ENCODE data around the gene ARL15. TPM values are rescaled to one million over a fixed set of nuclear protein-coding genes. Genes with fewer than 3 reads are reported as not detected.

ARL15 gene
- total and polyA plus RNA-seq, 2 of the 8 experiments (the other 6 are each of a cell fraction or from before 2014, with no cell fraction given): 9.9 to 21.2 TPM

- WGBS, 2 experiments (ENCODE audit: extremely low coverage in 1 of 2, insufficient coverage in 1 of 2, insufficient read length in 1 of 2, insufficient replicate concordance in 2 of 2, low coverage in 1 of 2, low lambda C conversion rate in 2 of 2, missing lambda C conversion rate in 1 of 2): 96% methylated on average over 6 of the region's 6 CpGs; no CpG with 5 or more reads in 1 of the 2 experiments
- Histone ChIP-seq H2BK20ac (ENCODE audit: low read length) (no peak overlapping the region), H3K18ac (ENCODE audit: extremely low read depth, low read length) (no peak overlapping the region), H3K14ac (ENCODE audit: insufficient read length) (no peak overlapping the region), H4K91ac (replicated peaks; ENCODE audit: insufficient read length, low read length) (no peak overlapping the region), H4K8ac (ENCODE audit: extremely low read depth, insufficient read depth, low read length) (no peak overlapping the region), H4K20me1 (replicated peaks in 1 of 2; ENCODE audit: control insufficient read depth in 1 of 2, insufficient read depth in 2 of 2, low read length in 2 of 2) (no peaks in the 10 kb centered on the region), H3K27me3 (replicated peaks in 1 of 4; ENCODE audit: control insufficient read depth in 3 of 4, extremely low read depth in 1 of 4, insufficient read depth in 3 of 4, low read length in 3 of 4) (no peaks in the 10 kb centered on the region), H2AK5ac (ENCODE audit: low read depth, low read length) (no peak overlapping the region), H3K4ac (replicated peaks; ENCODE audit: insufficient read length, low read depth, low read length) (no peak overlapping the region), H3K79me2 (ENCODE audit: control insufficient read depth in 1 of 2, insufficient read depth in 2 of 2, low read length in 2 of 2) (no peaks in the 10 kb centered on the region), H2BK5ac (ENCODE audit: low read depth, low read length) (no peak overlapping the region), H3K79me1 (ENCODE audit: low read depth, low read length) (no peaks in the 10 kb centered on the region), H3K23me2 (ENCODE audit: low read depth, low read length) (no peaks in the 10 kb centered on the region), H3K4me2 (ENCODE audit: insufficient read depth in 1 of 2, low read depth in 2 of 2, low read length in 2 of 2) (no peak overlapping the region), H2BK12ac (ENCODE audit: low read depth, low read length) (no peak overlapping the region), H2AFZ (ENCODE audit: low read length) (no peak overlapping the region), H3K9ac (replicated peaks in 1 of 4; ENCODE audit: extremely low read depth in 1 of 4, low read depth in 3 of 4, low read length in 3 of 4) (no peak overlapping the region), H3K27ac (ENCODE audit: low read depth, low read length) (no peak overlapping the region), H4K5ac (ENCODE audit: insufficient read length, low read depth, low read length) (no peak overlapping the region), H2BK15ac (ENCODE audit: low read length) (no peak overlapping the region), H3K56ac (replicated peaks; ENCODE audit: insufficient read length, low read depth, low read length) (no peak overlapping the region), H3K4me3 (ENCODE audit: extremely low read depth in 1 of 4, insufficient read depth in 2 of 4, low read depth in 3 of 4, low read length in 4 of 4) (no peak overlapping the region), H3K9me3 (ENCODE audit: insufficient read depth in 2 of 2, low read depth in 1 of 2, low read length in 1 of 2) (no peaks in the 10 kb centered on the region; a peak in 1 of 4 replicates), H3K23ac (ENCODE audit: insufficient read length) (no peak overlapping the region), H3K4me1 (replicated peaks in 1 of 4; ENCODE audit: control insufficient read depth in 3 of 4, insufficient read depth in 4 of 4, low read length in 3 of 4) (no peaks in the 10 kb centered on the region), H2BK120ac (replicated peaks; ENCODE audit: low read depth, low read length) (no peak overlapping the region), H3K36me3 (ENCODE audit: control insufficient read depth in 2 of 4, insufficient read depth in 4 of 4, low read length in 3 of 4) (no peaks in the 10 kb centered on the region)
- ChIA-PET CTCF (ENCODE audit: partially characterized antibody) (interaction anchor here (0.6 to 1.7 kb wide), 4 partner anchors 10 to 326 kb away, joined by 3 to 6 read pairs (median 4); no protein-coding TSS in a partner anchor), POLR2A (ENCODE audit: partially characterized antibody) (no interaction called here)
- TF ChIP-seq SRF (IDR thresholded peaks at IDR 0.05; ENCODE audit: low read depth, low read length): no peak
- TF ChIP-seq HDAC2 (IDR thresholded peaks at IDR 0.05; ENCODE audit: borderline replicate concordance in 1 of 2, low read depth in 2 of 2, low read length in 2 of 2): no peak
- no peak for TF ChIP-seq NRF1 (IDR thresholded peaks at IDR 0.05; ENCODE audit: low read depth, low read length)
- DNase-seq (ENCODE audit: low read depth in 1 of 2, low spot score in 2 of 2) (no peak), FAIRE-seq (no peak)
Observed at GRCh38 chr5:53902296-53902907, 408.0 kb downstream of the ARL15 start.

All from H1 (cell line).